ENCODE data around the gene TBX6.

The TBX6 gene

GRCh38 chr16:30088832-30089624 is 2.7 kb downstream of the TBX6 start:
- in situ Hi-C loops (cut with MboI; ENCODE audit: low pct_unique_long_range_greater_than_20kb, low sequenced_read_pairs), result no loop called here
- DNase-seq, result no peak

GRCh38 chr16:30088237-30088831 is 3.4 kb downstream of the TBX6 start:
- in situ Hi-C loops (cut with MboI; ENCODE audit: low pct_unique_long_range_greater_than_20kb, low sequenced_read_pairs), result no loop called here
- no peak for DNase-seq

DNA sequence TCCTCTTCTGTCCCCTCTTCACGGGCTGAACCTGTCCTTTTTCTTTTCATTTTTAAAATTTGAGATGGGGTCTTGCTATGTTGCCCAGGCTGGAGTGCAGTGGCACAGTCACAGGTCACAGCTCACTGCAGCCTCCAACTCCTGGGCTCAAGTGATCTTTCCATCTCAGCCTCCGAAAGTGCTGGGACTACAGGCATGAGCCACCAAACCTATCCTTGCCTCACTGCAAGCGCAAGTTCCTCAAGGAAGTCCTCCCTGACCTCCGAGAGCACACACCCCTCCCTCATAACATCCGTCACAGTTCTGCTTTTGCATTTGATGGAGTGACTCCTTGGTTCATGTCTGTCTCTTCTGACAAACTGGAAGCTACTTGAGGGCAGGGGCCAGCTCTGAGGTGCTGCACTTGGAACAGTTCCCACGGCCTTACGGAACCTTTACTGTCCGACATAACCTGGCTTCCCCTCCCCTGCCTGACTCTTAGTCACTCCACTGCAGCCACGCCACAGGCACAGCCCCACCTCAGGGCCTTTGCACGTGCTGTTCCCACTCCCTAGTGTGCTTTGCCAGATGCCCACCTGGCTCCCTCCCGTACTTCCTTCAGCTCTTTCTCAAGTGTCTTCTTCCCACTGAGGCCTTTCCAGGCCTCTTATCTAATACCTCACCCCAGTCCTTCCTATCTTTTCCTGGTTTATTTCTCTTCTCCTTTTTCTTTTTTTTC is 4.4 kb downstream of the TBX6 start:
- in situ Hi-C loops (cut with MboI; ENCODE audit: low pct_unique_long_range_greater_than_20kb, low sequenced_read_pairs), result no loop called here

GRCh38 chr16:30086291-30087140 is 5.2 kb downstream of the TBX6 start:
- in situ Hi-C loops (cut with MboI; ENCODE audit: low pct_unique_long_range_greater_than_20kb, low sequenced_read_pairs), result no loop called here
- DNase-seq, result no peak

More for the DNA sequence above, 4.4 kb downstream of the TBX6 start:
- peak; percentile 71 for DNase-seq

DNA sequence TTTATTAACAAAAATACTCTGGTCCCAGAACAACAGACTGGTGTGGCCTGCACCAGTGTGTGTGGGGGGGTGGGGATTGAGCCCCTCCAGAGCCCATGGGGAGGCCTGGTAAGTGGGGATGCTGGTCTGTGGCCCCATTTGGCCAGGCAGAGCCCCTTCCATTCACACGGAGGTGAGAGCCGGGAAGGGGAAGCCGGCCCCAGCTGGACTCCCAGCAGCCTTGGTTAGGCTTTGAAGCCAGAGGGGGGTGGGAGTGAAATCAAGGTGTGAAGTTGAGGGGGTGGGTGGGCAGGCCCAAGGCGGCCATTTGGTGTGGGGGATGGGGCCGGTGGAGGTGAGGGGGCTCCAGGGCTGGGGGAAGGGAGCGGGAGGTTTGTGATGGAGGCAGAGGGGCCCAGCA is 5.9 kb downstream of the TBX6 start:
- DNase-seq, result no peak
- in situ Hi-C loops (cut with MboI; ENCODE audit: low pct_unique_long_range_greater_than_20kb, low sequenced_read_pairs), result no loop called here

DNA sequence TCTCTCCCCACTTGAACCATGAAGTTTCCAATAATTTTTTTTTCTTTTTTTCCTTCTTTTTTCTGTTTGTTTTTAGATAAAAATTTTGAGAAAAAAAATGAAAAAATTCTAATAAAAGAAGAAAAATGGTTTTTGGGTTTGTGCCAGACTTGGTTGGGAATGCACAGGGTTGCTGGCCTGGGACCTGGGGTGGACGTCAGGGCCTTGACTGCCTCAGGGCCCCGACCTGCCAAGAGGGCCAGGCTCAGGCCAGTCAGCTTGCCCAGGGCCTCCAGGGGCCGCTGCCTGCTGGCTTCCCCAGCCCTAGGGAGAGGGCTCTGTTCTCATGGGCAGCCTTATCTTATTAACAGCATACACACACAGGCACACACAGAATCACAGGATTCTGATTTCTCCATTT is 6.5 kb downstream of the TBX6 start:
- DNase-seq, result no peak
- in situ Hi-C loops (cut with MboI; ENCODE audit: low pct_unique_long_range_greater_than_20kb, low sequenced_read_pairs), result no loop called here

GRCh38 chr16:30084816-30085159 is 6.9 kb downstream of the TBX6 start:
- no peak for DNase-seq
- in situ Hi-C loops (cut with MboI; ENCODE audit: low pct_unique_long_range_greater_than_20kb, low sequenced_read_pairs), result no loop called here

DNA sequence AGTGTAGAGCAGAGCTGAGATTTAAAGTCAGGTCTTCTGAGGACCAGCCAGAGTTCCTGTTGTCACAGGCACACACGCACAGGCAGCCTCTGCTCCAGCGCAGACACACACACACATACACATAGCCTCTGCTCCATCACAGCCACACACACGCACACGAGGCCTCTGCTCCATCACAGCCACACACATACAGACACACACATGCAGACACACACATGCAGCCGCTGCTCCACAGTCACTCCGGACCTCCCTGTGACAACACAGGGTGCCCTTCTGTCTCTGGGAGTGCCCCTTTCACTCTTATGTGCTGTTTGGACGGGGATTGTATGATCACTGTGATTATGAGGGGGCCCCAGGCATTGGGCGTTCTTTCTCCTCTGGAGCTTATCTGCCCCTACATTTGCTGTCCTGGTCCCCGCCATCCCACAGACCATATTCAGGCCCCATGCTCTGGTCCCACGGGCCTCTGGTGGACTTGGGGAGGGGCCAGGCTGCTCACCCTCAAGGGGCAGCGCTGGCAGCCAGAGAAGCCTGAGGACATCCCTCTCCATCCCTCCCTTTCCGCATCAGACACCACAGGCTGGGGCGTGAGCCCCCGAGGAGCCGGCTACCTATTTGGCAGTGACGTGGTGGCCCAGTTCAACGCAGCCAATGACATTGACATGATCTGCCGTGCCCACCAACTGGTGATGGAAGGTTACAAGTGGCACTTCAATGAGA is 7.5 kb downstream of the TBX6 start:
- no peak for DNase-seq
- in situ Hi-C loops (cut with MboI; ENCODE audit: low pct_unique_long_range_greater_than_20kb, low sequenced_read_pairs), result no loop called here

DNA sequence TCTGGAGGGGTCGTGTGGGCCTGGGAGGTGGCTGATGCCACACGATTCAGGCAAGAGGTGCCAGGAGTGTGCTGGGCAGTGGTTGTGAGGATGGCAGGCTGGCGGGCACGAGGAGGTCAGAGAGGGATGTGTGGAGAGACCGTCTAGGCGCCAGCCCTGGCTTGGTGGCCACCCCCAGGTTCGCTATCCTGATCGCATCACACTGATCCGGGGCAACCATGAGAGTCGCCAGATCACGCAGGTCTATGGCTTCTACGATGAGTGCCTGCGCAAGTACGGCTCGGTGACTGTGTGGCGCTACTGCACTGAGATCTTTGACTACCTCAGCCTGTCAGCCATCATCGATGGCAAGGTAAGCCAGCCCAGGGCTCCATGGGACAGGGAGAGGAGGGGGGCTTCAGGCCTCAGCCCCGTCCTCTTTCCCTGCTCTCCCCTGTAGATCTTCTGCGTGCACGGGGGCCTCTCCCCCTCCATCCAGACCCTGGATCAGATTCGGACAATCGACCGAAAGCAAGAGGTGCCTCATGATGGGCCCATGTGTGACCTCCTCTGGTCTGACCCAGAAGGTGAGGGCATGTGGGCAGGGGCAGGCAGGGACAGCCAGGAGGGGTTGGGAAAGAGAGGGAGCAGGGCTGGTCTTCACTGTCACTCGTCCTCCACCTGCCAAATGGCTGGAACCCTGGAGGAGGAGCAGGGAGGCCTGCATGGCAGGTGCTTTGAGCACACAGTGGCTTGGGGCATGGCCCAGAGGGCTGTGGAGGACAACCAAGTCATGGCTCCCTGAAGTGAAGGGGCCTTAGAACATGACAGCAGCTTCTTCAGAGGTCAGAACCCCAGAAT is 8.3 kb downstream of the TBX6 start:
- DNase-seq, result no peak
- in situ Hi-C loops (cut with MboI; ENCODE audit: low pct_unique_long_range_greater_than_20kb, low sequenced_read_pairs), result no loop called here

- in situ Hi-C loops (cut with MboI; ENCODE audit: low pct_unique_long_range_greater_than_20kb, low sequenced_read_pairs), result no loop called here
Measured at GRCh38 chr16:30082545-30083090, 9.1 kb downstream of the TBX6 start.

GRCh38 chr16:30079480-30079879 is 12.2 kb downstream of the TBX6 start:
- in situ Hi-C loops (cut with MboI; ENCODE audit: low pct_unique_long_range_greater_than_20kb, low sequenced_read_pairs), result no loop called here
- DNase-seq, result no peak

More at GRCh38 chr16:30082545-30083090, 9.1 kb downstream of the TBX6 start:
- no peak for DNase-seq

- in situ Hi-C loops (cut with MboI; ENCODE audit: low pct_unique_long_range_greater_than_20kb, low sequenced_read_pairs), result no loop called here
- DNase-seq, result no peak
Measured at GRCh38 chr16:30078744-30079143, 13.0 kb downstream of the TBX6 start.

GRCh38 chr16:30077656-30078055 is 14.1 kb downstream of the TBX6 start:
- no peak for DNase-seq
- in situ Hi-C loops (cut with MboI; ENCODE audit: low pct_unique_long_range_greater_than_20kb, low sequenced_read_pairs), result no loop called here

- DNase-seq, result no peak
- in situ Hi-C loops (cut with MboI; ENCODE audit: low pct_unique_long_range_greater_than_20kb, low sequenced_read_pairs), result no loop called here
Measured at GRCh38 chr16:30076276-30076791, 15.4 kb downstream of the TBX6 start.

- in situ Hi-C loops (cut with MboI; ENCODE audit: low pct_unique_long_range_greater_than_20kb, low sequenced_read_pairs), result no loop called here
- peak; percentile 95 for DNase-seq
Measured at GRCh38 chr16:30075503-30076275, 16.0 kb downstream of the TBX6 start, which contains the start of gene PPP4C. TSS of gene PPP4C (plus strand) at chr16:30075994. CDS start at chr16:30076378, 384 bp downstream.

DNA sequence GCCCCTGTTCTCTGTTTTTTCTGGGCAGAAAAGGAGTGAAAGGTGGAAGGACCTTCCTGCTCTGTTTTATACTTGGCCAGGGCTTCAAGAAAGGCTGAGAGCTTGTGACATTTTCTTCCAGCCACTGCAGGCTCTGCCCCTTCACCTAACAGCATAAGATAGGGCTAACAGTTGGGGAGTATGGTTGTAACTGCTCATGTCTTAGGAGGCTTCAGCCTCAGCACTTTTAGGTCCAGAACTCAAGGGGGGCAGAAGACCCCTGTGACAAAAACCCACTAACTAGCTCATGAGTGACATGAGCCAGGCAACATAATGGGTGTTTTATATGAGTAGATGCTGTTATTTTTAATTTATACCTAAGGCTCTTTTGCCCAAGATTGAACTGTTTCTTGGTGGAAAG is 21.2 kb downstream of the TBX6 start:
- in situ Hi-C loops (cut with MboI; ENCODE audit: low pct_unique_long_range_greater_than_20kb, low sequenced_read_pairs), result no loop called here
- no peak for DNase-seq
